Measurements from ENCODE around the gene RHBDD1. TPM values are rescaled to one million over a fixed set of nuclear protein-coding genes. Genes with fewer than 3 reads are reported as not detected.

RHBDD1 gene
- total RNA-seq, 1 donor from 2014 or later: 34.9 TPM

DNA sequence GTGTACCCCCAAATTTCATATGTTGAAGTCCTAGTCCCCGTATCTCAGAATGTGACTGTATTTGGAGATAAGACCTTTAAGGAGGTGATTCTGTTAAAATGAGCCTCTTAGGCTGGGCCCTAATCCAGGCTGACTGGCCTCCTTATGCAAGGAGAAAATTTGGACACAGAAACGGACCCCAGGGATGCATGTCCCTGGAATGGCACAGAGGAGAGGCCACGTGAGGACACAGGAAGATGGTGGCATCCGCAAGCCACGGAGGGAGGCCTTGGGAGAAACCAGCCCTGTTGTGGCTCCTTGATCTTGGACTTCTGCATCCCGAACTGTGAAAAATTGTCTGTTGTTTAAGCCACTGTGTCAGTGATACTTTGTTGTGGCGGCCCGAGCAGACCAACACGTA lies 177.5 kb downstream of the RHBDD1 start:
- H3K27me3 Mint-ChIP-seq: no peaks in the 10 kb centered on the region
- TF ChIP-seq, protein P1, sequence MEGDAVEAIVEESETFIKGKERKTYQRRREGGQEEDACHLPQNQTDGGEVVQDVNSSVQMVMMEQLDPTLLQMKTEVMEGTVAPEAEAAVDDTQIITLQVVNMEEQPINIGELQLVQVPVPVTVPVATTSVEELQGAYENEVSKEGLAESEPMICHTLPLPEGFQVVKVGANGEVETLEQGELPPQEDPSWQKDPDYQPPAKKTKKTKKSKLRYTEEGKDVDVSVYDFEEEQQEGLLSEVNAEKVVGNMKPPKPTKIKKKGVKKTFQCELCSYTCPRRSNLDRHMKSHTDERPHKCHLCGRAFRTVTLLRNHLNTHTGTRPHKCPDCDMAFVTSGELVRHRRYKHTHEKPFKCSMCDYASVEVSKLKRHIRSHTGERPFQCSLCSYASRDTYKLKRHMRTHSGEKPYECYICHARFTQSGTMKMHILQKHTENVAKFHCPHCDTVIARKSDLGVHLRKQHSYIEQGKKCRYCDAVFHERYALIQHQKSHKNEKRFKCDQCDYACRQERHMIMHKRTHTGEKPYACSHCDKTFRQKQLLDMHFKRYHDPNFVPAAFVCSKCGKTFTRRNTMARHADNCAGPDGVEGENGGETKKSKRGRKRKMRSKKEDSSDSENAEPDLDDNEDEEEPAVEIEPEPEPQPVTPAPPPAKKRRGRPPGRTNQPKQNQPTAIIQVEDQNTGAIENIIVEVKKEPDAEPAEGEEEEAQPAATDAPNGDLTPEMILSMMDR (conservative IDR thresholded peaks at IDR 0.05): no peak
- no peak overlapping the region for H3K4me3 Mint-ChIP-seq
- DNase-seq (ENCODE audit: extremely low spot score, unreplicated experiment): no peak
- no peaks in the 10 kb centered on the region for H3K36me3 Mint-ChIP-seq
- no peaks in the 10 kb centered on the region for H3K4me1 Mint-ChIP-seq (ENCODE audit: unreplicated experiment)
- no peaks in the 10 kb centered on the region for H3K9me3 Mint-ChIP-seq
- H3K27ac Mint-ChIP-seq: no peak overlapping the region

DNA sequence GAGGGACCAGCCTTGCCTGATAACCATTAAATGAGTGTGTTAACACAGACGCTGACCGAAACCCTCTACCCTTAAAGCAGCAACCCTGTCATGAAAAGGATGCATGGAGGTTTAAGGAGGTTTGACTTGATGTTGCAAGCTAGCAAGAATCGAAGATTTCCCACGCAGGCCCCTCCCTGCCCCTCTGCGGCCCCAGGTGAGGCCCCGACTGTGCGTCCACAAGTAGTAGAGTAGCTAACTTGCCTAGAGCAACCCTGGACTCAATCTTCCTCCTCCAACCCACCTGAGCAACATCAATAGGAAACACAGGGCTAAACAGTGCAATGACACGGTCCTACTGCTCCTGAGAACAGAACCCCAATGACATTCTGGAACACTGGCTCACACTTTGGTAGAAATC lies 178.0 kb downstream of the RHBDD1 start:
- Mint-ChIP-seq H3K9me3 (no peaks in the 10 kb centered on the region), H3K27me3 (no peaks in the 10 kb centered on the region), H3K36me3 (no peaks in the 10 kb centered on the region), H3K4me1 (ENCODE audit: unreplicated experiment) (no peaks in the 10 kb centered on the region), H3K27ac (no peak overlapping the region), H3K4me3 (no peak overlapping the region)
- no peak for DNase-seq (ENCODE audit: extremely low spot score, unreplicated experiment)
- TF ChIP-seq, protein P1 (conservative IDR thresholded peaks at IDR 0.05): no peak

DNA sequence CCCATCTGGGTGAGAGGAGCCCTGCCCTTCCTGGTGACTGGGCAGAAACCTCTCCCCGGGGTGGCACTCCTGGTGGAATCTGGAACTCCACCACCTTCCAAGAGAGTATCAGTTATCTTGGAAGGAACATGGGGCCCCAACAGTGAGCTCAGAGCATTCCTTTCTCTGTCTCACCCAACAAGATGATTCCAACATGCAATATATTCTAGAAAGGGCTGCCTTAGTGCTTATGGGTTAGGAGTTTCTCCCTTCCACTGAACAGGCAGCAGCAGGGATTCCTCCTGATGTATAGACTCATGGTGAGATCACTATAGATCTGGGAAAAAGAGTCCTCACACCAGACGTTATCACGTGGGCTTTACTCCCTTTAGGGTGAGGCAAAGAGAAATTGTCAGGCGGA lies 181.0 kb downstream of the RHBDD1 start:
- Mint-ChIP-seq H3K36me3 (no peaks in the 10 kb centered on the region), H3K27me3 (no peaks in the 10 kb centered on the region), H3K27ac (no peak overlapping the region), H3K4me3 (no peak overlapping the region), H3K4me1 (ENCODE audit: unreplicated experiment) (no peaks in the 10 kb centered on the region), H3K9me3 (no peaks in the 10 kb centered on the region)
- TF ChIP-seq, protein P1 (conservative IDR thresholded peaks at IDR 0.05): no peak
- no peak for DNase-seq (ENCODE audit: extremely low spot score, unreplicated experiment)

DNA sequence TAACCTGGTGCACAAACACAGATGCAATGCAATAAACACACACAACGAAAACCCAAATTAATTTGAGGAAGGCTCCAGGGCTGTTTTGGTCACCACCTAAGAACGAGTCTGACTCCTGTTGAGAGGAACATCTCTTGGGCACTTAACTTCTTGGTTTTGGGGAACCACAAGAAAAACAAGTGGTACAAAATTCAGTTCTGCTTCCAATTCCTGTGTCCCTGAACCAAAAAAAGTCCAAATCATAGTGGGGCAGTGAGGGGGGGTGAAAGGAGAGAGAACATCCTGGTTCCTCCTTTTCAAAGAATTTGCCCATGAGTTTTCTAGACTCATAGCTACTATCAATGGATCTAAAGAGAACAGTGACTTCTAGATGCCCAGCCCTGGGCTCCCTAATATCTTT lies 184.6 kb downstream of the RHBDD1 start:
- H3K36me3 Mint-ChIP-seq: no peaks in the 10 kb centered on the region
- H3K9me3 Mint-ChIP-seq: no peaks in the 10 kb centered on the region
- H3K27ac Mint-ChIP-seq: no peak overlapping the region
- no peaks in the 10 kb centered on the region for H3K27me3 Mint-ChIP-seq
- no peak for DNase-seq (ENCODE audit: extremely low spot score, unreplicated experiment)
- no peak overlapping the region for H3K4me3 Mint-ChIP-seq
- no peaks in the 10 kb centered on the region for H3K4me1 Mint-ChIP-seq (ENCODE audit: unreplicated experiment)
- TF ChIP-seq, protein P1 (conservative IDR thresholded peaks at IDR 0.05): no peak

DNA sequence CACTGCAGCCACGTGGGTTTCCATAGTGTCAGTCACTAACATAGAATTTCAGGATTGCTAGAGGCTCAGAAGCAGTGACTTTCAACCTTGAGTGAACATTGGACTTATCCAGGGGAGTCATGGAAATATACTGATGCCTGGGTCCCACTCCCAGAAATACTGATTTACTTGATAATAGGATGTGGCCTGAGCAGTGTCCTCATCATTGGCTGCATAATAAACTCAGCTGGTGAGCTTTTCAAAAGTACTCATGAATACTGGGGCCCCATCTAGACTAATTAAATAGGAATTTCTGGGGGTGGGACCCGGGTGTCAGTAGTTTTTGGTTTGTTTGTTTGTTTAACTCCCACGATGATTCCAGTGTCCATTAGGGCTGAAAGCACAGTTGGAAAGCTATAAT lies 186.8 kb downstream of the RHBDD1 start:
- no peak overlapping the region for H3K4me3 Mint-ChIP-seq
- no peaks in the 10 kb centered on the region for H3K9me3 Mint-ChIP-seq
- H3K36me3 Mint-ChIP-seq: no peaks in the 10 kb centered on the region
- no peak for DNase-seq (ENCODE audit: extremely low spot score, unreplicated experiment)
- TF ChIP-seq, protein P1 (conservative IDR thresholded peaks at IDR 0.05): no peak
- no peak overlapping the region for H3K27ac Mint-ChIP-seq
- no peaks in the 10 kb centered on the region for H3K27me3 Mint-ChIP-seq
- no peaks in the 10 kb centered on the region for H3K4me1 Mint-ChIP-seq (ENCODE audit: unreplicated experiment)

- no peaks in the 10 kb centered on the region for H3K36me3 Mint-ChIP-seq
- H3K4me3 Mint-ChIP-seq: no peak overlapping the region
- TF ChIP-seq, protein P1 (conservative IDR thresholded peaks at IDR 0.05): no peak
- H3K27me3 Mint-ChIP-seq: no peaks in the 10 kb centered on the region
- no peak for DNase-seq (ENCODE audit: extremely low spot score, unreplicated experiment)
- no peaks in the 10 kb centered on the region for H3K4me1 Mint-ChIP-seq (ENCODE audit: unreplicated experiment)
- H3K9me3 Mint-ChIP-seq: no peaks in the 10 kb centered on the region
- no peak overlapping the region for H3K27ac Mint-ChIP-seq
These were observed 189.7 kb downstream of the RHBDD1 start for GRCh38 chr2:227025510-227025909.
